Chondrocyte (in vitro differentiated cells): ENCODE results near the gene USP34. TPM values are rescaled to one million over a fixed set of nuclear protein-coding genes. Genes with fewer than 3 reads are reported as not detected.

Experiments used
- DNase-seq: peaks from one replicate; pipeline ENCODE4 v3.0.0; 2021; ENCODE audit warnings: mixed read lengths, low spot score
- H3K27ac Mint-ChIP-seq: one replicate; pipeline ENCODE4 v1.8.0; 2021; ENCODE audit warnings: mild to moderate bottlenecking, moderate library complexity, mixed read lengths; ENCODE audit not compliant: unreplicated experiment
- H3K27me3 Mint-ChIP-seq: 2 replicates; pipeline ENCODE4 v1.8.0; 2021; ENCODE audit warnings: low read depth, mixed read lengths
- H3K36me3 Mint-ChIP-seq: 2 replicates; pipeline ENCODE4 v1.8.0; 2021; ENCODE audit warnings: low read depth, mixed read lengths
- H3K4me1 Mint-ChIP-seq: 2 replicates; pipeline ENCODE4 v1.8.0; 2021; ENCODE audit warnings: low read depth, mild to moderate bottlenecking, mixed read lengths
- H3K4me3 Mint-ChIP-seq: one replicate; pipeline ENCODE4 v1.8.0; 2021; ENCODE audit warnings: mild to moderate bottlenecking, moderate library complexity, mixed read lengths; ENCODE audit not compliant: unreplicated experiment
- H3K9me3 Mint-ChIP-seq: 2 replicates; pipeline ENCODE4 v1.8.0; 2021; ENCODE audit warnings: low read depth, mixed read lengths
- CTCF ChIP-seq: fragments of 200-600 bp; sonication (generic); IDR thresholded peaks from 2 replicates; pipeline ENCODE4 v1.5.0; 2021; ENCODE audit warnings: antibody characterized with exemption, mild to moderate bottlenecking, moderate library complexity
- total RNA-seq: library from RNA; stranded (reverse); gene quantifications from 3 replicates; pipeline ENCODE4 v1.2.1, GENCODE V29; 2021

The USP34 gene
- total RNA-seq, 1 donor from 2014 or later: 104 TPM

- Mint-ChIP-seq H3K36me3 (peaks cover 40% of the 10 kb centered on the region), H3K4me3 (no peak overlapping the region)
Measured at GRCh38 chr2:61379521-61379920, 91.4 kb downstream of the USP34 start.

GRCh38 chr2:61378281-61378680, 92.6 kb downstream of the USP34 start:
- H3K36me3 Mint-ChIP-seq: peaks cover 44% of the 10 kb centered on the region
- peaks cover 13% of the 10 kb centered on the region for H3K4me1 Mint-ChIP-seq
- H3K9me3 Mint-ChIP-seq: no peaks in the 10 kb centered on the region
- H3K4me3 Mint-ChIP-seq: no peak overlapping the region
- no peak overlapping the region for H3K27ac Mint-ChIP-seq
- no peak for DNase-seq
- no peaks in the 10 kb centered on the region for H3K27me3 Mint-ChIP-seq
- TF ChIP-seq CTCF: no peak

More at GRCh38 chr2:61379521-61379920, 91.4 kb downstream of the USP34 start:
- Mint-ChIP-seq H3K4me1 (peaks cover 10% of the 10 kb centered on the region), H3K27me3 (no peaks in the 10 kb centered on the region), H3K9me3 (no peaks in the 10 kb centered on the region), H3K27ac (peak overlapping the region; percentile 17)
- DNase-seq: no peak
- TF ChIP-seq CTCF: no peak

- Mint-ChIP-seq H3K4me1 (peaks cover 15% of the 10 kb centered on the region), H3K36me3 (peaks cover 40% of the 10 kb centered on the region), H3K27me3 (no peaks in the 10 kb centered on the region), H3K27ac (no peak overlapping the region), H3K4me3 (no peak overlapping the region), H3K9me3 (no peaks in the 10 kb centered on the region)
- TF ChIP-seq CTCF: no peak
- DNase-seq: no peak
Measured at GRCh38 chr2:61377046-61377445, 93.8 kb downstream of the USP34 start.

GRCh38 chr2:61376211-61376610, 94.7 kb downstream of the USP34 start:
- peaks cover 33% of the 10 kb centered on the region for H3K36me3 Mint-ChIP-seq
- no peak overlapping the region for H3K27ac Mint-ChIP-seq
- no peak for TF ChIP-seq CTCF
- no peaks in the 10 kb centered on the region for H3K9me3 Mint-ChIP-seq
- DNase-seq: no peak
- no peaks in the 10 kb centered on the region for H3K27me3 Mint-ChIP-seq
- peaks cover 15% of the 10 kb centered on the region for H3K4me1 Mint-ChIP-seq
- H3K4me3 Mint-ChIP-seq: no peak overlapping the region

GRCh38 chr2:61371027-61371426, 99.9 kb downstream of the USP34 start:
- TF ChIP-seq CTCF: no peak
- no peak overlapping the region for H3K27ac Mint-ChIP-seq
- no peaks in the 10 kb centered on the region for H3K27me3 Mint-ChIP-seq
- H3K4me3 Mint-ChIP-seq: no peak overlapping the region
- no peak for DNase-seq
- H3K4me1 Mint-ChIP-seq: peaks cover 21% of the 10 kb centered on the region
- H3K9me3 Mint-ChIP-seq: no peaks in the 10 kb centered on the region
- peaks cover 24% of the 10 kb centered on the region for H3K36me3 Mint-ChIP-seq
